ENCODE data around the gene TARS2.

TARS2 gene

DNA sequence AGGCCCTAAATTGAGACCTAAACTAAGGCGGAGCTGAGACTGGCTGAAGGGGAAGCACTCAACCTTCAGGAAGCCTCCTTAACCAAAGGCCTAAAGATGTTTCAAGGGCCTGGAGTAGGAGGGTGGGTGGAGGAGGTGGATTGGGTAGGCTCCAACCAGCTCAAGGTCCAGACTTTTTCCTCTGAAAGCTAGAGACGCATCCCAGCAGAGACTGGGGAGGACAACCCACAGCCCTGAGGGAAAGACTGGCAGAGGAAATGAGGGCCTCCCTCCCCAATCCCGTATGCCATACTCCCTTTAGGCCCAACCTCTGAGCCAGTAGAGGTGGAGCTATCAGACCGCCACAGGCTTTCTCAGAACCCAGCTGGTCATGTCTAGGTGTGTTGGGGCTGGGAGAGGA is 21.8 kb downstream of the TARS2 start:
- no peak for DNase-seq

DNA sequence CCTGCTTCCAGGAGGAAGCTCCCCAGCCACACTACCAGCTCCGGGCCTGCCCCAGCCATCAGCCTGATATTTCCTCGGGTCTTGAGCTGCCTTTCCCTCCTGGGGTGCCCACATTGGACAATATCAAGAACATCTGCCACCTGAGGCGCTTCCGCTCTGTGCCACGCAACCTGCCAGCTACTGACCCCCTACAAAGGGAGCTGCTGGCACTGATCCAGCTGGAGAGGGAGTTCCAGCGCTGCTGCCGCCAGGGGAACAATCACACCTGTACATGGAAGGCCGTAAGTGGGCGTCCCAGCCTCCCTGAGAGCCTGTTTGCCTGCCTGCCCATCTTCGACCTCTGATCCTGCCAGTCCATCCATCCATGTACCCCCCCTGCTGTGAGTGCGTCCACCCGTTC is 24.3 kb downstream of the TARS2 start:
- no peak for DNase-seq

DNA sequence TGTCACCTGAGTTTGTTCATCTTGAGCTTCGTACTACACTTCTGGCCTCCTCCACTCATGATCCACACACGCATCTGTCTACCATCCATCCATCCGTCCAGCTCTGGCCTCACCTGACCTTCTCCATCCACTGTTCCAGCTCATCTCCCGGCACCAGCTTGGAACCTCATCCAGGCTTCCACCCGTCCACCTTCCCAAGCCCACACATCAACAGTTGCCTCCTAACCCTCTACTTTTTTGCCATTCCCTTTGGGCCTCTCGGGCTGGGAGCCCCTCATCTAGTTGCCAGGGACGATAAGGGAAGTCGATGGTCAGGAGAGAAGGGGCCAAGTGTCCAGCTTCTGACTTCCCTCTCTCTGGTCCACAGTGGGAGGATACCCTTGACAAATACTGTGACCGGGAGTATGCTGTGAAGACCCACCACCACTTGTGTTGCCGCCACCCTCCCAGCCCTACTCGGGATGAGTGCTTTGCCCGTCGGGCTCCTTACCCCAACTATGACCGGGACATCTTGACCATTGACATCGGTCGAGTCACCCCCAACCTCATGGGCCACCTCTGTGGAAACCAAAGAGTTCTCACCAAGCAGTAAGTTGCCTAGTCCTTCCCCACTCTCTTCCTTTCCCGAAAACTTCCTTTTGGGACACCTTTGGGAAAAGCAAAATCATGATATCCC is 24.9 kb downstream of the TARS2 start:
- DNase-seq = no peak

DNA sequence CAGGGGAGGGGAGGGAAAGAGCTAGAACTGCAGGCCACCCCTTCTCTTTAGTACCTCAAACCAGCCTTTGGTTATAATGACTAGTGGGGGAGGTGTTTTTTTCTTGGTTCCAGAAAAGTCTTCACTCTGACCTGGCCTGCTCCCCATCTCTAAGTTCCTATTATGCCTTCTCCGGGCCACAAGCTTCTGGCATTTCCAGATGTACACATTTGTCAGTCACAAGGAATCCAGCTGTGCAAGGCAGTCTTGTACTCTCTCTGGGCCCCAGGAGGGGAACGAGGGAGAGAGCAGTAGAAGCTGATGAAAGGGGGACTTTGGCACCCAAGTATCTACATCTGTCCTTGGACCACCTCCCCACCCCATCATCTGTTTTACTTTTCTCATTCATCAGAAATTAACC is 25.6 kb downstream of the TARS2 start:
- DNase-seq = no peak

DNA sequence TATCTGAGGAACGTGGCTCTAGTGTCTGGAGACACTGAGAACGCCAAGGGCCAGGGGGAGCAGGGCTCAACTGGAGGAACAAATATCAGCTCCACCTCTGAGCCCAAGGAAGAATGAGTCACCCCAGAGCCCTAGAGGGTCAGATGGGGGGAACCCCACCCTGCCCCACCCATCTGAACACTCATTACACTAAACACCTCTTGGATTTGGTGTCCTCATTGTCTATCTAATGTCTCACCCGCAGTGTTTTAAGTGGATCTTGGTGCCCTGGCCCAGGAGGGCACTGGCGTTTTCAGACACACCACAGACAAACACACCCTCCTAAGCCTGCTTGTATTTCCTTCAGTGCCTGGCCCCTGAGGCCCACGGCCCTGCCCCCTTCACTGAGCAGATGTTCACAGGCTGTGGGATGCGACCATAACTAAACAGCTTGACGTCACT is 26.2 kb downstream of the TARS2 start:
- DNase-seq = no peak

DNA sequence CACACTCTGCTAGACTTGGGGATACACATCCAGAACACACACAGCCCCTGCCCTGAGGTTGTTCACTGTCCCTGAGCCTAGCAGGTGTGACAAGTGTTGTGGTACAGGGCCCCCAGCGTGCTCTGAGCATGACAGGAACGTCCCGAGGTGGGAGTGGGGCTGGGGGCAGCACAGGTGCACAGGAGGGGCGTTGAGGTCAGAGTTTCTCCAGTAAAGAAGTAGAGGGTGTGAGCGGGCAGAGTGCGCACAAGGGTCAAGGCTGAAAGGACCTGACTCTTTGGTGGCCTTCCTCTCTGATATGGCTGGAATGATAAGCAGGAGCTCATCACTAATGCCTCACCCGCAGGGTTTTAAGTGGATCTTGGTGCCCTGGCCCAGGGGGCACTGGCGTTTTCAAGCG is 27.0 kb downstream of the TARS2 start:
- DNase-seq = no peak

DNA sequence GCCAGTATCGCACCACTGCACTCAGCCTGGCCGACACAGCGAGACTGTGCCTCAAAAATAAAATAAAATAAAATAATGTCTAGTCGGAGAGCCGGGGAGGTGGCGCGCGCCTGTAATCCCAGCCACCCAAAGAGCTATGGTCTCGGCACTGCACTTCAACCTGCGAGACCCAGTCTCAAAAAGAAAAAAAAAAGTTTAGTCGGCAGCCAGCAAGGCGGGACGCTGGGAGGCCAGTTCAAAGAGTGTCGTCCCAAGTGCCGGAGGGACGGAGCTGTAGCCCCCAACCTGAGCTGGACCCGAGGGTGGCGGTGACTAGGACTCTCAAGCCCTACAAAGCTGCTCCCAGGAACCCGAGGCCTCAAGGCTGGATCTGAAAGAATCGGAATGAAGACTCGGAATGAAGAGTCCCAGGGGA is 27.7 kb downstream of the TARS2 start:
- no peak for DNase-seq

DNA sequence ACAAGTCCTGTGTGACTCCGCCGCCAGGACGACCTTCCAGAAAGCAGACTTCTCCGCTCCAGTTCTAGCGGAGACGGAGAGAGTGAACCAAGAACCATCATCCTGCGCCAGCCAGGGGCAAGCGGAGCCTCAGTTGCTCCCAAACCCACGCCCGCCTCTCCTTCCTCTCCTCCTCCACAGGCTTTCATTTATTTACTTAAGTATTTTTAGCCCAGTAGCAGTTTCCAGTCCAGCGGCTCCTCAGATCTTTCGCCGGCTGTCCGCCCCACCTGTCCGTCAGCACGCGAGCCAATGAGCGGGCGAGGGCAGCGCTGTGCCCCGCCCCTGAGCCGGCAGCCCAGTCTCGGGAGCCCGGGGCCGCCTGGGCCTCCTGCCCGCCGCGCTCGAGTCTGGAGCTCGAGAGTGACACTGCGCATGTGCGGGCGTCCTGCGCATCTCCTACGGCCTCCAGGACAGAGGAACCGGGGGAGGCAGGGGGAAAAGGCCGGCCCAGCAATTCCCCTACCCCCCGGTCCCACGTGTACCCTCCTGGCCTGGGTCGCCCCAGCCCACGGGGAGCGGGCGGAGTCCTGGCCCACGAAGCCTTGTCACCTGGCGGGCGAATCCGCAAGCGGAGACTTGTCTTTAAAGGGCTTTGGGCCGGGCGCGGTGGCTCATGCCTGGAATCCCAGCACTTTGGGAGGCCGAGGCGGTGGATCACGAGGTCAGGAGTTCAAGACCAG is 28.3 kb downstream of the TARS2 start, which contains the start of gene FALEC:
Gene FALEC (plus strand): TSS at position 425 of the 722 bp plus-strand sequence.
- DNase-seq = peak; percentile 85

DNA sequence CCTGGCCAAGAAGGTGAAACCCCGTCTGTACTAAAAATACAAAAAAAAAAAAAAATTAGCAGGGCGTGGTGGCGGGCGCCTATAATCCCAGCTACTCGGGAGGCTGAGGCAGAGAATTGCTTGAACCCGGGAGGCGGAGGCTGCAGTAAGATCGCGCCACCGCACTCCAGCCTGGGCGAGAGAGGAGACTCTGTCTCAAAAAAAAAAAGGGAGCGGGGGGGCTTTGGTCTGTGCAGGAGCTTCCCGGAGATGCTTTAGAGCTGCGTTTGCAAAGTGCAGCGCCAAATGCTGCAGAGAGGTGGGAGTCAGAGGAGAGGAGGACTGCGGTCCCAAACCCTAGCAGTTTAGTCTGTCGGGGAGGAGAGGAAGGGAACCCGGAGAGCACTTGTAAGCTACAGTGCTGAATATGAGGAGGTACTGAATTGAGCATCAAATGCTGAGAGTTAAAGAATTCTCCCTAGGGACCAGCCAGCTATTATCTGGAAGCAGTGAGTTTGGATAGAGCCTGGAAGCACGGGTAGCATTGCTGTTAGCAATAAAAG is 28.9 kb downstream of the TARS2 start:
- no peak for DNase-seq

DNA sequence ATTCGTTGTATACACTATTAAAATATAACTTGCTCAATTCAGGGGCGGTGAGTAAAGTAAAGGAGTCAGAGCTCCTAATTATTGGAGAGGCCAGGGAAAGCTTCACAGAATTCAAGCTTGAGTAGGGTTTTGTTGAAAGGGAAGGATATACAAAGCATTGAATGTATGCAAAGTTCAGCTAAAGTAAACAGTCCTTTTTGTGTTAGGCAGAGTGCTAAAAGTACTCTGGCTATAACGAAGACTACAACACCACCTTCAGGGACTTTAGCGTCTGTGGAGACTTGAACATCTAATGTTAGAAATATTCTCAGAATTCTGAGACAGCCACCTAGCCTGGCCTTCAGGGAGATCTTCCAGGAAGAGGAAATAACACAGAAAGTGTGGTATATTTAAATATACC is 29.4 kb downstream of the TARS2 start:
- DNase-seq = no peak

DNA sequence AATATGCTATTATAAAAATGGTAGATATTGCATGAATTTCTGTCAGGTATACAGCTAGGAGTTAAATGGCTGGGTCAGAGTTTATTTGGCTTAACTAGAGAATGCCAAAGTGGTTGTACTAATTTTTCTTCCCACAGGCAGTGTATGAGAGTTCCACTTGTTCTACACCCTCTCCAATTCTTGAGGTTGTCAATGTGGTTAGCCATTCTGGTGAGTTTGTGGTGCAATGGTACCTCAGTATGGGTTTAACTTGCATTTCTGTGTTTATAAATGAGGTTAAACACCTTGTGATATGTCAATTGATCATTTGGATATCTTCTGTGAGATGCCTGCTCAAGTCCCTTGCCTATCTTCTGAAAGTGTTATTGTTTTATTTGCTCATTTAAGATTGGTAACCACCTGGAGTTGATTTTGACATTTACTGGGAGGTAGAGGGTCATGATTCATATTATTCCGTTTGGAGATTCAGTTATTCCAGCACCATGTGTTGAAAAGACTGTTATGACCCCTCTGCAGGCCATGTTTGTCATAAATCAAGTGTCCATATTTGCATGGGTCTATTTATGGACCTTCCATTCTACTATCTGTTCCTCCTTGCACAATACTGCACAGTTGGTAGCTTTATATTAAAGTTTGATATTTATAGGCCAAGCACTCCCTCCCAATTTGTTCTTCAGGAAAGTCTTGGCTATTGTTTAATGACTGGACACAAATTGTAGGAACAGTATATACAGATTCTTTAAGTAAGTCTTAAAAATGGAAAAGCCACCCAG is 34.2 kb downstream of the TARS2 start:
- DNase-seq = no peak

DNA sequence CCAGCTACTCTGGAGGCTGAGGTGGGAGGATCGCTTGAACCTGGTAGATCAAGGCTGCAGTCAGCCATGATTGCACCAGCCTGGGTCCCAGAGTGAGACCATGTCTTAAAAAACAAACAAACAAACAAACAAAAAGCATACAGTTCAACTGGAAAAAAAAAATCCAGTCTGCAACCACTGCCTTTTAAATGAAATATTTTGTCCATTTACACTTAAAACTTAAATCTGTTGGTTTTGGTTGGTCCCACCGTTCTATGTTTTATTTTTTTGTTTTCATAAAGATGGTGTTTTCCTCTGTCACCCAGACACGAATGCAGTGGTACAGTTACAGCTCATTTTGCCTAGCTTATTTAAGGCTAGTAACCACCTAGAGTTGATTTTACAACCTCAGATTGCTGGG is 38.1 kb downstream of the TARS2 start:
- DNase-seq = no peak

DNA sequence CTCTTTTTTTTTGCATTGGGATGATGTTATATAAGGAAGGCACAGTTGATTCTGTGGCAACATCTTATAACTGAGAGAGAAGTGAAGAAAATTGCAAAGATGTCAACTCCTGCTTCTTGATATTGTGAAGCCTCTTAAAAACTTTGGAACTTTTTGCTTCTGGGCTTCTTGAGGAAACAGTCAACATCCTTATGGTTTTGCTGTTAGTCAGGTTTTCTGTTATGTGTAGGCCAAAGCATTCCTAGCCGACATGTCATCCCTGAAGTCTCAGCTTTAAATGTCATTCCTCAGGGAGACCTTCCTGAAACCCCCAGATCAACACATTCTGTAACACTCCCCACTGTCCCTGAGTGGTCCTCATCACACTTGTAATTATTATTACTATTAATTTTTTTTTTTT is 41.0 kb downstream of the TARS2 start:
- DNase-seq = no peak

DNA sequence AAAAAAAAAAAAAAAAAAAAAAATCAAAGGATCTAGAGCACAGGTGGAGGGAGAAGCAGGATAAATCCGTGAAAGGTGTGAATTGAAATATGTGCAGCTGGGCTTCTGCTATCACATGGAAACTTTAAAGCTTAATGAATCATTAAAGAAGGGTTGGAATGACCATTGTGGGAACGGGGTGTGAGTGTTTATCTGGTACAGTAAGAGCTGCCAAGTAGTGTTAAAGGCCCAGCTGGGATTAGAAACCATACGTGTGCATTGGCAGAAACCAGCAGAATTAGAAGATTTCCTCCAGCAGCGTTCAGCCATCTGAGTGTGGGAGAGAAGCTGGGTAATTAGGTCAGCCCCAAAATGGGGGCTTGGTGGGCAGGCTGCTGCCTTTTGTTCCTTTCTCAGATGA is 41.8 kb downstream of the TARS2 start:
- no peak for DNase-seq

DNA sequence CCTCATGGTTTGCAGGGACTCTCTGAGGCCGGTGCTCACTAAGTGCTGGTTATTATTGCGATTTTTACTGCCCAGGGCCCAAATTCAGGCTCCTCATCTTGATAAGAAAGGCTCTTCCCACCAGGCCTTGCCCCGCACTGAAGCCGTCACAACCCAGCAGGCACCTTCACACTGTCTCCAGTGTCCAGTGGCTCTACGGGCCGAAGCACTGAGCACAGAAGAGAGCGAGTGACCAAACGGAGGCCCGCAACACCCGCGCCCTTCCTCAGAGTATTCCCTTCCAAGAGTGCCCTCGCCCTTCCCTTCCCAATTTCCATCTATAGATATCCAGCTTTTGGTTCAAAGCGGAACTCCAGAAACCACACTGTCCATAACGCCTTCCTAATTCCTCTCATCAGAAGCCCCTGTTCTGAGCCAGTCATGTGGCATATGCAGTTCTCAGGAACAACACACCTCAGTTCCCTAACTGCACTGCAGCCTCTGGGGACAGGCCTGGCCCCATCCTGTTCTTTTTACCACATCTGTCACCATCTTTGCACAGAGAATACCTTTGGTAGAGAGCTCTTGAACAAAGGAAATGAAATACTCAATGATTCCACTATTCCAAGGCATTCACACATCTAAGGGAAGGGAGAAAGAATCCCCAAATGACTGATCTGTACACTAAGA is 43.4 kb downstream of the TARS2 start:
- no peak for DNase-seq

DNA sequence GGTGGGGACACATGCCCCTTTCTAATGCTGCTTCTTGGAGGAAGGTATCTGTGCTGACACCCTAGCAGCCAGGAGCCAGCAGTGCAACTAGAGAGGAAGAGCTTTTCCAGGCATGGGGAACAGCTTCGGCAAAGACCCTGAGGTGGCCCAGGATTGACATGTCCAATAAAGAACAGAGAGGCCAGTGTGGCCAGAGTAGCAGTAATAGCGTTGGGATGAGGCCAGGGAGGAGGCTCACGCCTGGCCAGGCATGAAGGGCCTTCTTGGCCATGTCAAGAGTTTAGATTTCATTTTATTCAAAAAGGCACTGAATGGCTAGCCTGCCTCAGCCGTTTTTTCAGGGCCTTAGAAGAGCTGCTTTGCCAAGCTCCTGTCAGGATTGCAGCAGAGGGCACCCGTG is 45.6 kb downstream of the TARS2 start:
- no peak for DNase-seq

DNA sequence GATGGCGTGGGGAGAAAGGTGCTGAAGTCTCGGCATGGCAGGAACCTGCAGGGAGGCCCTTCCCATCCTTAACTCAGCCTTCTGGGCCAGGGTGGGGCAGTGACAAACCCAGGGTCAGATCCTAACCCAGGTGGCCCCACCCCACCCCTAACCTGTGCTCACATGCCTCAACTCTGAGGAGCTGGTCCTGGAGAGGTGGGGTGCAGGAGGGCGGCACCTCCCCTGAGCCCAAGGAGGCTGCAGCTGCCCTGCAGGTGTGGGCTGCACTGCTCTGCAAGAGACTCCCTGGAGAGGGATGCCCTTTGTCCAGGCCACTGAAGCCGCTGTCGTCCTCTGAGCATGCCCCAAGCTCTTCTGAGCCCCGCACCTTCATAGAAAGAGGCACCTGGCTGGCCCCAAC is 46.8 kb downstream of the TARS2 start:
- no peak for DNase-seq

DNA sequence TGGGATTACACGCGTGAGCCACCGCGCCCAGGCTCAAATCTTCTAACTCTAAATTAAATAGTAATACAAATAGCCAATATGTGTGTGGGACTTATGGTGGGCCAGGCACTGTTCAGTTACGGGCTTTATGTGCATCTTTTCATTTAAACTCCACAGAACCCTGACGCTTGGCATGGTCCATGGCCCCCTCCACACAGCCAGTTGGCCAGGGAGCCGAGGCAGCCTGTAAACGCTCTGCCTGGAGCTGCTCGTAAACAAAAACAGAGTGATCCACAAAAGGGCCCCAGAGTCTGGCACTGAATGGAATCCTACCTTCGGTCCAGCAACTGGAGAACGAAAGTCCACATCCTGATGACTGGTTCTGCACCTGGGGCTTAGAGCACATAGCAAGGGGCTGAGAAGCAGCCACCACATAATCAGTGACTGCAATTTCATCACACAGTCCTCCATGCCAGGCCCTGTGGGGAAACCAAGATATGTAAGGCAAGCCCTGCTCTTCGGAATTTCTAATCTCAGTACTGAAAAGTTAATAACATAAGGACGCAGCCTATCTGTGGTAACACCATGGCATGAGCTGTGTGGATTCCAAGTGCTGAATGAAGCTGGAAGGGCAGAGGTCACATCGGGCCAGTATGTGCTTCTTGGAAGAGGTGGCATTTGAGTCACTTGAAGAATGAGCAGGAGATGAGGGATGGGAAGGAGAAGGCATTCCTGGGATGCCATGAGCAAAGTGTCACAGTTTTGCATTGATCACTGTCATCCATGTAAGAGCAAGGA is 48.5 kb downstream of the TARS2 start:
- DNase-seq = no peak

DNA sequence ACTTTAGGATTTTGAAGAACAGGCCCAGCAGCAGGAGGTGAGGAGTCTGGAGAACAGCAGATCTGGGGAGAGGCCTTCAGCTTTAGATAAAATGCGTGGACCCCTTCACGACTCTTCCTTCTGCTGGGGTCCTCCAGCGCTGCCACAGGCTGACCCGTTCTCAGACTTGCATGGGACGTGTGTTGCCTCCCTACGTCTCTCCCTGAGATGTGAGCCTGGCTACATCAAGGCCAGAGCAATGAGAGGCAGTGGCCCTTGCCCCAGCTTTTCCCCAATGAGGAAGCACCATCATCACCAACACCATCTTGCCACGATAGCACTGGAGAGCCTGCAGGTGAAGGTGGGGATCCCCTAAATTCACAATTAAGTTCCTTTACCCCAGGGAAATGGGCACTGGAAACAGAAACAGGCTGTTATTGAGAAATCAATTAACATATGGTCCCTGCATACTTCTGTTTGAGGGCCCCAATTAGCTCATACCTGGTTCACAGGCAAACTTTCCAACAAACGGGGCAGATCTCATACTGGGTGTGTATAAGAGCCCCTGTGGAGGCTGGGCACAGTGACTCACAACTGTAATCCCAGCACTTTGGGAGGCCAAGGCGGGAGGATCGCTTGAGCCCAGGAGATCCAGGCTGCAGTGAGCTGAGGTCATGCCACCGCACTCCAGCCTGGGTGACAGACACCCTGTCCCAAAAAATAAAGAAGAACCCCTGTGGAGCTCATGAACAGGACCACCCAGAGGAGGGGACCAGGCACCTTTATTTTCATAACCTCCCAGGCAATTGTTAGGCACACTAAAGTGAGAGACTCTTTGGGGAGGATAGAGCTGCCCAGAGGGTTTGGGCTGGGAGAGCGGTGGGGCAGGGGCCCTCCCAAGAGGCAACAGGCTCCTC is 49.9 kb downstream of the TARS2 start:
- no peak for DNase-seq

DNA sequence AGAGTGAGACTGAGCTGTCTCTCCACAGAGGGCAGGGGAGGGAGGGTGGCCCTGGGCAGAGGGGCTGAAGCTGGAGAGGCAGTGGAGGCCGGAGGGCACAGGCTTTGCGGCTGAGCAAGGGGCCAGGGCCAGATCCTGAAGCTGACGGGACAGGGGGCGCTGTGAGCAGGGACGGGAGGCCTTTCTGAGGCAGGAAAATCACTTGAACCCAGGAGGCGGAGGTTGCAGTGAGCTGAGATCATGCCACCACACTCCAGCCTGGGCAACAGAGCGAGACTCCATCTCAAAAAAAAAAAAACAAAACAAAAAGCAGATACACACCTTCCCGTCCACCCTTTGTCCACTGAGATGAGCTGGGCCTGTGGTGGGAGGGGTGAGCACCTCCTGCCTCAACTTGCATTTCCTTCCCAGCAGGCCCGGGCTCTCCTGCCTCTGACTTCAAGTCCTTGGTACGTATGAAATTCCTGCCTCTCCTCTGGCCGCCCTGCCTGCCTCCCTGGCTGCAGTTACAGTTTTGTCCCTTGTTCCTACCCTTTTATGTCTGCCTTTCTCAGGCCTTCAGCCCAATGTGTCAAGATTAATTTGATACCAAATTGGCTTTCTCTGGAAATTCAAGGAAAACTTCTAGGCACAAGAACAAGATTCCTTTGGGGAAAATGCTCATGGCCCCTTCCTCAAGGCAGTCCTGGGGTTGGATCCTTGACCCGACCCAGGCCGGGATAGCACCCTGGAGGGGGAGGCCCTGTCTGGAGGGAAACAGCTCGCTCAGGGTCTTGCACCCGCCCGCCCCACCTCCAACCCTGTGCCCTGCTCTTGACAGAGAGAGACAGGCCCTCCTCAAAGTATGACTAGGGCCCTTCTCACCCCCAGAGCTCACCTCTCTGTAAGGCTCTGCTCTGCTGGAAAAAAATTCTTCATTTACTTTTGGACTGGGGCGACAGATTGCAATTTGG is 50.8 kb downstream of the TARS2 start:
- DNase-seq = no peak

Data from activated effector memory CD4-positive, alpha-beta T cell treated with Interleukin-2 at 50 U/mL for 16 hours (primary cell).